Stimulated activated CD4-positive, alpha-beta T cell treated with anti-CD3 and anti-CD28 coated beads, Interleukin-4, amount 100 ng/mL, for 24 hours (primary cell): ENCODE results near the gene TPD52L2.
"Not testable (repeated sequence)": the region's sequence is repeated elsewhere in the genome, so short reads cannot be mapped to it uniquely, and the experiment has no call there.

Experiments used
- DNase-seq: peaks from one replicate; pipeline ENCODE4 v3.0.0-alpha.2; 2020

Gene TPD52L2

GRCh38 chr20:63857764-63858392 lies 7.2 kb upstream of the TPD52L2 start:
- no peak for DNase-seq

- DNase-seq: no peak
Observed at GRCh38 chr20:63858393-63859165, 6.5 kb upstream of the TPD52L2 start.

- no peak for DNase-seq
Observed at GRCh38 chr20:63859166-63859699, 5.8 kb upstream of the TPD52L2 start.

- no peak for DNase-seq
Observed at GRCh38 chr20:63860325-63861051, 4.6 kb upstream of the TPD52L2 start.

- no peak for DNase-seq
Observed at GRCh38 chr20:63861365-63861934, 3.6 kb upstream of the TPD52L2 start, which contains the start of gene ABHD16B. TSS of gene ABHD16B (plus strand) at chr20:63861498. CDS start at chr20:63861541, 43 bp downstream.

- DNase-seq: no peak
Observed at GRCh38 chr20:63861981-63862901, 2.8 kb upstream of the TPD52L2 start.

- no peak for DNase-seq
Observed at GRCh38 chr20:63863021-63863797, 1.9 kb upstream of the TPD52L2 start.

- DNase-seq: peak; percentile 79
Observed at GRCh38 chr20:63863798-63864544, 1.1 kb upstream of the TPD52L2 start.

- no peak for DNase-seq
Observed at GRCh38 chr20:63864545-63864977, 509 bp upstream of the TPD52L2 start.

GRCh38 chr20:63867042-63867441 lies 2.0 kb downstream of the TPD52L2 start:
- not testable (repeated sequence) for DNase-seq

- no peak for DNase-seq
Observed at GRCh38 chr20:63868264-63868663, 3.2 kb downstream of the TPD52L2 start.

- DNase-seq: peak; percentile 64
Observed at GRCh38 chr20:63873477-63873971, 8.5 kb downstream of the TPD52L2 start.

GRCh38 chr20:63874241-63874640 lies 9.2 kb downstream of the TPD52L2 start:
- not testable (repeated sequence) for DNase-seq

- DNase-seq: no peak
Observed at GRCh38 chr20:63876489-63877036, 11.5 kb downstream of the TPD52L2 start.

- no peak for DNase-seq
Observed at GRCh38 chr20:63877755-63878470, 12.8 kb downstream of the TPD52L2 start.

GRCh38 chr20:63878899-63879663 lies 14.0 kb downstream of the TPD52L2 start:
- no peak for DNase-seq

GRCh38 chr20:63880901-63881300 lies 15.8 kb downstream of the TPD52L2 start:
- not testable (repeated sequence) for DNase-seq
